Right ventricle myocardium superior (tissue), 1 donor: ENCODE data around the gene APEH. TPM values are rescaled to one million over a fixed set of nuclear protein-coding genes. Genes with fewer than 3 reads are reported as not detected.
"Not testable (repeated sequence)": the region's sequence is repeated elsewhere in the genome, so short reads cannot be mapped to it uniquely, and the experiment has no call there.

ENCODE experiments used
- ATAC-seq: fragments of 200-7000 bp; cut with Tn5 transposase; one replicate; pipeline ENCODE4 v1.9.1; 2020; ENCODE audit warnings: mild to moderate bottlenecking; ENCODE audit not compliant: poor library complexity
- DNase-seq: peaks from one replicate; pipeline ENCODE4 v3.0.0-alpha.2; 2020
- intact Hi-C: fragments of 100-400 bp; cut with DNase I; formaldehyde crosslinking; loops from one replicate; pipeline ENCODE4 v1.11.2; 2022
- total RNA-seq: library from RNA; stranded (reverse); fragmentation: NEBNext Ultra II Directional; extraction: Animal tissue kit (Norgen Biotek cat#: 25700); gene quantifications from one replicate; pipeline ENCODE4 v1.2.1, GENCODE V29; 2021
- donor health status: DM: no; HTN: yes; CAD: no; lungs with severe emphysema.

APEH gene
- total RNA-seq, 1 donor from 2014 or later = 103 TPM

DNA sequence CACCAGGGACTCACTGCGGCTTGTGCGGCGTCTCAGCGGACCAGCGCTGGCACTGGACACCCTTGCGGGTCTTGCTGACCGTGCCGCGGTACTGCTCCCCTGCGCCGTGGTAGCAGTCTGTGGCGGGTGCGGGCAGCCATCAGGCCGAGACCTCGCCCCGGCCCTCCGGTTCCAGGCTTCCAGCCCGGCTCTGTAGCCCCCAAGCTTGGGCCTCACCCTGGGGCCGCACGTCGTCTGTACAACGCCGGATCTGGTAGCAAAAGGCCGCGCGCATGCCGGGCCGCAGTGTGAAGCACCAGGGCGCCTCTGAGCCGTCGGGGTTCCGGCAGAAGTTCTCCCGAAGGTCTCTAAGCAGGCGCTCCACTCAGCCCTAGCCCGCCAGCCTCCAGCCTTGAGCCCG lies 11.7 kb downstream of the APEH start:
- ATAC-seq, intact Hi-C loops, DNase-seq: not testable (repeated sequence)

DNA sequence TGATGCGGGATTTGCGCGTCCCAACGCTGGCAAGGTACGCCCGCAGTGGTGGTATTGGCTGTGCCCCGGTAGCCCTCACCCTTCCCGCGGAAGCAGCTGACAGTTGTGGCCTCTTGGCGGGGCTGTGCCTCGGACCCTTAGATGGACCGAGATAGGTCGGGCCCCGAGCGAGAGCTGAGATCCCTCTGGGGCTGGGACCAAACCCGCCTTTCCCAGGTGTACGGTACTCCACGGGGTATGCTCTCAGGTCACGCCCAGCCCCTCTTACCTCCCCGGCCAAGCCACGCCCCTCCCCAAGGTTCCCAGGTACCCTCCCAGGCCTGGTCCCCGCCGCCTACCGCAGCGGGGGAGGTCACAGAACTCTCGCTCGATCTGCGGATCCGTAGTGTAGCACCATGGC lies 12.2 kb downstream of the APEH start:
- intact Hi-C loops, DNase-seq: not testable (repeated sequence)
- ATAC-seq = peak; percentile 12

DNA sequence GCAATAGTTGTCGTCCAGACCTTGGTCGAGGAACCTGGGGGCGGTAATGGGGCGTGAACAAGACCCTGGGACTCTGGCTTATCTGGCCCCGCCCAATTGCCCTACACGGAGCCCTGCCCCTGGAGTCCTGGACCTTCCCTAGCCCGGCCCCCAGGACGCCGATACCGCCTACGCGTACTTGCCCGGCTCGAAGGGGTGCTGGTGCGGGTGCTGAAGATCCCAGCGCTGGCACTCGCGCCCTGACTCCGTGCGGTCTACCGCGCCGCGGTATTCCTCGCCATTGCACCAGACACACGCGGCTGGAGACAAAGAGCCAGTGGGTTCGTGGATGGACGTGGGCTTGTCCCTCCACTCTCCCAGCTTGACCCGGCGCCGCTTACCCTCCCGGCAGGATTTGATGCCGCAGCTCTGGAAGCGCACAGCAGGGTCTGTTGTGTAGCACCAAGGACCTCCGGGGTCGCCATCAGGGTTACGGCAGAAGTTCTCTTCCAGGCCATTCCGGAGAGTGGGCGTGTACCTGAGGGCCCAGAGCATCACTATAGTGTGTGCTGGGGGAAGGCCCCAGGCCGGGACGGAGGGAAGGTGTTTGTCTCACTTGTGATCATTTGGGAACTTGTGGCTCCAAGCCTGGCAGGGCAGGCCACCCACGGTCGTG lies 12.7 kb downstream of the APEH start:
- DNase-seq (peak; percentile 69), ATAC-seq (peak; percentile 51)
- intact Hi-C loops = not testable (repeated sequence)

DNA sequence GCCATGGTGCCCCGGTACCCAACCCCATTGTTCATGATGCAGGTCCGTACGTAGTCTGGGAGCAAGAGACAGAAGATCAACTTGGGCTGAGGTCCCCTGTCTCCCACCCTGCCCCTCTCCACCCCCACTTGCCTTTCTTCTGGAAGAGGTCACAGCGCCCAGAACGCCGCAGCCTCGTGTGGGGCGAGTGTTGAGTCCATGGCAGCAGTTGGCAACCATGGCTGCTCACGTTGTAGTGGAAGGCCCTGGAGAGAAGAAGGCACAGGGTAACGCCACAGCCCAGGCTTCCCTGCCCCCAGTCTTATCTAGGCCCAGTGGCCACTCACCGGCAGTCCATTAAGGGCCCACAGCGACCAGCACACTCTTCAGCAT lies 13.3 kb downstream of the APEH start:
- ATAC-seq, intact Hi-C loops, DNase-seq: not testable (repeated sequence)

DNA sequence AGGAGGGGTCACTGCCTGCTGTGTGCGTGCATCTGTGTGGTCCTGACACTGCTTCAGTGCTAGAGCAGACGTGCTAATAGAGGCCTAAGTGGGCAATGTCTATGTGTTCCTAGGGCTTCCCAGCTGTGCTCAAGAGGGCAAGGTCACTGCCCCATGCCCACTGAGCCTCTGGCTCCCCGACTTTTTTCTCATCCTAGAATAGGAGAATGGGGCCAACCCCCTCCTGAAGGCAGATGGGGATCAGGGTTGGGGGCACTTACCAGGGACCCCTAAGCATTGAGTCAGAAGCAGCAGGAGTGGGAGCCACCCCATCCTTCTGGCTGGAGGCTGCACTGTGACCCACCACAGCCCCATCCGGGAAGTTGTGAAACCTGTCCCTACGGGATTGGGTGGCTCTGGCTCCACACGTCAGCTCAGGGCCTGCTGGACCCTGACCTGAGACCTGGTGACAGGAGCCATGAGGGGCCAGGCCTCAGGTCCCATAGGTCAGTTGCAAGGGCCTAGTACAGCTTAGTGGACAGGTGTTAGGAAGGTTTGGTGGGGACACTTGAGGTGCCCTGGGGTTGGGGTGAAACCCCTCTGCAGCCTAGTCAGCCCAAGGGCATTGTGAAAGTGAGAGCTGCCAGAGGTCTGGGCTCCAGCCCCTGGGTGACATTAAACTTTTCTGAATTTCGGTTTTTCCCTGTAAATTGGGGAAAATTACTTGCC lies 14.3 kb downstream of the APEH start:
- ATAC-seq, DNase-seq, intact Hi-C loops: not testable (repeated sequence)

DNA sequence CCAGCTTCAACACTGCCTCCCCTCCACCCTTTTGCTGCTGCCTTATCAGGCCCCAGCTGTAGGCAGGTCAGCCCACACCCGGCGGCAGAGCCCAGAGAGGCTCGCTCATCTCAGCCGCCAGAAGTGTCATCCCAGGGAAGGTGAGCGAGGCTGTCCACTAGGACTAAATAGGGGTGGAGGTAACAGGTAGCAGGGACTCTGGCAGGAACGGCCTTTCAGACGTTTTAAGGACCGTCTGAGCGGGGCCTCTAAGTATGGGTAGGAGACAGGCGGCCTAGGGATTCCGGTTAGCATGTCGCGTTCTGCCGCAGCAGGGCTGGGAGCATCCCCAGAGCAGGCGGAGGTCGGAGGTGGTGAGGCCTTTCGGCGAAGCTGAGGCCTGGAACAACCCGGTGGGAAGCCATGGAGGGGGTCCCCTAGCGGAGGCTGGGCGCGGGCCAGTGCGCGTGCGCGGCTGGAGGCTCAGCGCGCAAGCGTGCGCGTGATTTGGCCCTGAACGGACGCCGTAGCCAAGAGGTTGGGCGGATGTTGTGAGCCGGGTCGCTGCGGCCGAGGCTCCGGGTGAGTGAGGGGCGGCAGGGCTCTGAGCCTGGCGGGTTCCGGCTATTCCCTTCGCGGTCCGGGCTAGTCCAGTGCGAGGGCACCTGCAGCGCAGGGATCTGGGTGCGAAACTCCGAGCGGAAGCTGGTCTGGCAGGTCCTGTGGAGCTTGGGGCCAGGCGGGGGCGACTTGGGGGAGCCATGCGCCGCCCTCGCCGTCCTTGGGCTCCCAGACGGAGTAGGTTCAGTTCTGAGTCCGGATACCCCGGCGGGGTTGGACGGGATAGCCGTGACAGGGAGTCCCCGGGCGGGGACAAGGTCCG lies 15.1 kb downstream of the APEH start, which contains the start of the genes MST1 and RNF123:
Gene MST1 (minus strand): TSS at position 429 of the 862 bp plus-strand sequence. CDS start 783 bp downstream, outside the sequence.
Gene RNF123 (plus strand): TSS at position 512 of the 862 bp plus-strand sequence. CDS start 1,609 bp downstream, outside the sequence.
- DNase-seq (peak; percentile 94), ATAC-seq (peak; percentile 90)
- intact Hi-C loops = no loop called here

DNA sequence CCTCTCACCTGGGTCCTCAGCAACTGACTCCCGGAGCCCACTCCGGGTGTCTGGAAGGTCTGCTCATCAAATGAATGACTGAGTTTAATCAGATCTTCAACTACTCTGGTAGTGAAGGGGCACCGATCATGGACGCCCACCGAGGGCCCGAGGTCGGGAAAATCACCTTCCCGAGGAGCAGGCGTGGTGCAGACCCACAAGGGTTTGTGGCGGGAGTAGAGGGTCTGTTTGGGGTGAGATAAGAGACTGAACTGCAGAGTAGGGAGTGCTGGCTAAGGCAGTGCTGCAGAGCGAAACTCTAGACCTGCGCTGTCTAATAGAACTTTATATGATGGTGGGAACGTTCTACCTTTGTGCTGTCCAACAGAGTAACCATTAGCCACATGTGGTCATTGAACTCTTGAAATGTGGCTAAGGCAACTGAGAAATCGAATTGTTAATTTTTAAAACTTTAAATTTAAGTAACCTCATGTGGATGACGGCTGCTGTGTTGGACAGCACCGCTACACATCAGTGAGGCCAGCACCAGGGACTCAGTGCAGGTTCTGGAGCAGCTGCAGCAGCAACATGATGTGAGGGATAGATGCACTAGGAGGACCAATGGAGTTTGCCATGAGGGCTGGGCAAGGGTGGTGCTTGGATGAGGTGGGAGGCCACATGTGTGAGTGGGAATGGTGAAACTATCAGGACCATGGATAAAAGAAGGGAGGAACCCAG lies 15.9 kb downstream of the APEH start:
- ATAC-seq, DNase-seq: not testable (repeated sequence)

DNA sequence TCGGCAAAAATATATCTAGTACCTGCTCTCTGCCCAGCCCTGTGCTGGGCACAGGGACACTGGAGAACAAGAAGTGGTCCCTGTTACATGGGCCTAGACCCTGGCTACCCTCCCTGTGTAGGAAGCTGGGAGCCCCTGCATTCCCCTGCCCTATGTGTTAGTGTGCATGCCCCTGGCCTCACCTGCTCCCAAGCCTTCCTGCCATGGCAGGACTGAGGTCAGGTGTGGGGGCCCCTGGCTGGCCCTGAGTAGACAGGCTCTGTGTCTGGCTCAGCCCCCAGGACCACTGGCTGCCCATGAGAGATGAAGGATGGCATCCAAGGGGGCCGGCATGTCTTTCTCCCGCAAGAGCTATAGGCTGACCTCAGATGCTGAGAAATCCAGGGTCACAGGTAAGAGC lies 16.7 kb downstream of the APEH start:
- intact Hi-C loops, ATAC-seq: not testable (repeated sequence)

More for the DNA sequence above, 15.9 kb downstream of the APEH start:
- intact Hi-C loops = not testable (repeated sequence)

DNA sequence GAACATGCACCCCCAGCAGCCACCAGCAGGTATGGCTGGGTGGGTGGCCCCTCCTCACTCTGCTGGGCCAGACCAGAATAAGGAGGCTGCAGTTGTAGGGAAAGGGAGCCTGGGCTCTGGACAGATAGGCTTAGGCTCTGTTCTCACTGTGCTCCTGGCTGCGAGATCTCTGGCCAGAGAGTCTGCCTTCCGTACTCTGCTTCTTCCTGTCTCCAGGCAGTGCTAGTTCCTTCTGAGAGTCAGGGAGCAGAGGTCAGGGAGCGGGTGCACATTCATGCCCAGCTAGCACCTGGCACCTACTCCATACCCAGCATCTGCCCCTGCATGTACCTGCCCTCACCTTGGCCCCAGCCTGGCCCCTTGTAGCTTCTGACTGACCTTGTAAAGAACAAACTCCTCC lies 17.3 kb downstream of the APEH start:
- intact Hi-C loops, ATAC-seq, DNase-seq: not testable (repeated sequence)

More for the DNA sequence above, 16.7 kb downstream of the APEH start:
- not testable (repeated sequence) for DNase-seq

DNA sequence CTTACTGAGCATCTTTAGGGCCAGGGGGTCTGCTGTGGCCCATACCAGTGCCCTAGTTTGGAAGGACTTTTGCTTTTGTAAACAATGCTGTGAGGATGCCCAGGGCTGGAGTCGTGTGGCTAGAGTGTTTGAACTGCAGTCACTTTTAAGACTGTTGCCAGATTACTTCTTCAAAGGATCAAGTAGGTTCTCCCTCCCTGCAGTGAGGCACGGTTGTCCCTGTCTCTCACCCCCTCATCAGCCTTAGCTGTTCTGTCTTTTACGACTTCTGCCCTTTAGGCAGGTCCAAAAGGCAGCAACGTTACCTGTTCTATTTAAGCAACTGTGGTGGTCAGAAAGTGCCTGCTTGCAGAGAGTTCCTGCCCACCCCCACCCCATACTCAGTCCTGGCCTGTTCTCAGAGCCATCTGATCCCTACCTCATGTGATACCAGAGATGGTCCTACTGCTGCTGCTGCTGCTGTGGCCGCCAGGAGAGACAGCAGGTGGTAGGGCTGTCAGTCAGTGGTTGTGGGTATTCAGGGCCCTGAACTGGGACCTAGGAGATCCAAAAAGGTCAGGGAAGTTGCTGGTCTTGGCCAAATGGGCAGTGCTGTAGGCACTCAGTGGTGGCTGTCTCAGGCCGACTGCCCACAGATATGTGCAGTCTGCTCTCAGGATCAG lies 20.4 kb downstream of the APEH start:
- intact Hi-C loops, ATAC-seq, DNase-seq: not testable (repeated sequence)

DNA sequence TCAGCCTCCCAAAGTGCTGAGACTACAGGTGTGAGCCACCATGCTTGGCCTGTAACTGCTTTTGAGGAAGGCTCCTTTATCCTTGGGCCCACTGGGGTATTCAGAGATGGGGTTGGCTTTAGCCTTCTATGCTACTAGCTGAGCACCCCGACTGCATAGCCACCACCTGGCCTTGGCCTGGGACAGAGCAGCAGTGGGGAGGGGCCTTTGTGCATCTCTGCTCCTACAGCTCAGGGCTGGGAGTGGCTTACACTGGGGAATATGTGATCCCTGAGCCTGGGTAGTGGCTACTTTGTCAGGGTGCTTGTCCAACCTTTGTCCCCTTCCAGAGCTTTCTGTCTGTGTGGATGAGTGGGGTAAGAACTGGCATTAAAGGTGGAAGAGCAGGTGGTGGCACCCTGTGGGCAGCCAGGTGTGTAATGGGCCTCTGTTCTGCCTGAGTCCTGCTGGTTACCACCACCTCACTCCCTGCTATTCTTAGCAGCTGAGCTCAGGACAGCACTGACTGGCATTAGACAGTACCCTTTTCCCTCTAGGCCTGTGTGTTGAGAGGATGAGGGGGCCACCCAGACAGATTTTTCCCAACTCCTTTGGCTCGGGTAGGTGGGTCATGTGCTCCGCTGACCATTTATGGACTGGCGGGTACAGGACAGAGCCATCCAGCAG lies 21.3 kb downstream of the APEH start:
- ATAC-seq = peak; percentile 69
- intact Hi-C loops, DNase-seq: not testable (repeated sequence)

DNA sequence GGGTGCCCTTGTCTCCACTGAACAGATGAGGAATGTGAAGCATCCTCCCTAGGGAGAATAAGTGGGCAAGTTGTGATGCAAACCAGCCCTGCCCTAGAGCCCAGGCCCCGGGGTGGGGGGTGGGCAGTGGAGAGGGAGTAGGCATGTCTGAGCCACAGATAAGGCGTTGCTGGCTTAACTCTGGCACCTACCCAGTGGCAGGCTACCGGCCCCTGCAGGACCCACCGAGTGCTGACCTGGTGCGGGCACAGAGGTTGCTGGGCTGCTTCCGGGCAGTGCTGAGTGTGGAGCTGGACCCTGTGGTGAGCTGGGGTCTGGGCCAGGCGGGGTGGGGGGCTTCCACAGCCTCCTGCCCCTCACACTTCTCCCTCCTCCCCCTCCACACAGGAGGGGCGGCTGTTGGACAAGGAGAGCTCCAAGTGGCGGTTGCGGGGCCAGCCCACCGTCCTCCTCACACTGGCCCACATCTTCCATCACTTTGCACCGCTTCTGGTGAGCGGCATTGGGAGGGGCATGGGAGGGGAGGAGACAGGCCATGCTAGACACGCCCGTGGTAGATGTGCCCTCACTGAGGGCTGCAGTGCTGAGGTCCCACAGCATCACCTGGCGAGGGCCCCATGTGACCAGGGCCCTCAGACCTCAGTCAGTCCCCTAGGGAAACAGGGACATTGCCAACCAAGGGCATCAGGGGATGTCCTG lies 25.3 kb downstream of the APEH start:
- no peak for ATAC-seq

DNA sequence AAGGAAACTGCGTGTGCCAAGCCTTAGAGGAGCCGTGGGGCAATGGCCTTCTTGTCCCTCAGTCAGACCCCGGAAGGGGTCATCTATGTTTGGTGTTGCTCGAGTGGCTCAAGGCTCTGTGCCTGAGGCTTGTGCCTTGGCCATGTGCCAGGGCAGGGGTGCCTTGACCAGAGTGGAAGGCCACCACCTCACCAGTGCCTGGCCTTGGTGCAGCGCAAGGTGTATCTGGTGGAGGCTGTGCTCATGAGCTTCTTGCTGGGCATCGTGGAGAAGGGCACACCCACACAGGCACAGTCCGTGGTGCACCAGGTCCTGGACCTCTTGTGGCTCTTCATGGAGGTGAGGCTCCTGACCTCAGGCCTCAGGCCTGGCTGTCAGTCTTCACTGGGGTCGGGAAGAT lies 25.9 kb downstream of the APEH start:
- intact Hi-C loops = no loop called here
- no peak for ATAC-seq
- DNase-seq = no peak

More for the DNA sequence above, 25.3 kb downstream of the APEH start:
- intact Hi-C loops = no loop called here
- DNase-seq = no peak

DNA sequence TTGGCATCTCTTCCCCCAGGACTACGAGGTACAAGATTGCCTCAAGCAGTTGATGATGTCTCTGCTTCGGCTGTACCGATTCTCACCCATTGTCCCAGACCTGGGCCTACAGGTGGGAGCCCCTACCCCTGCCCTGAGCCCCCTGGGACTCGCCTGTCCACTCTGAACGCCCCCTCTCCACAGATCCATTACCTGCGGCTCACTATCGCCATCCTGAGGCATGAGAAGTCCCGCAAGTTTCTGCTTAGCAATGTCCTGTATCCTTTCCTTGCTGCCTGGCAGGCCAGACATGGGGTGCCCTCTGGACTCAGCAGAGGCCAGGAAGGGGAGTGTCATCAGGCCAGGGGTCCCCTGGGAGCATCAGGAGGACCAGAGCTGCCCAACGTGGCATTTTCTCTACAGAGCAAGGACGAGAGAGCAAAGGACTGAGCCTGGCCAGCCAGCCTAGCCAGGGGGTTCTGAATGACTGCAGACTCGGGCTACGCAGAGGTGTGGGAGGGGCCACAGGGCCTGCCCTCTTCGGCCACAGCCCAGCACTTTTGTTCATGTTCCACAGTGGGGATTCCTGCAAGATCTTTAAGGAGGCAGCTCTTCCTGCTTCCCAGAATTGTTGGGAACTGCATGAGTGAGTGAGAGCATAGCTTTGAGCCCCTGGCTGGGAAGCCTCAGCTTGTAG lies 26.4 kb downstream of the APEH start:
- ATAC-seq = no peak
- no peak for DNase-seq
- intact Hi-C loops = no loop called here

DNA sequence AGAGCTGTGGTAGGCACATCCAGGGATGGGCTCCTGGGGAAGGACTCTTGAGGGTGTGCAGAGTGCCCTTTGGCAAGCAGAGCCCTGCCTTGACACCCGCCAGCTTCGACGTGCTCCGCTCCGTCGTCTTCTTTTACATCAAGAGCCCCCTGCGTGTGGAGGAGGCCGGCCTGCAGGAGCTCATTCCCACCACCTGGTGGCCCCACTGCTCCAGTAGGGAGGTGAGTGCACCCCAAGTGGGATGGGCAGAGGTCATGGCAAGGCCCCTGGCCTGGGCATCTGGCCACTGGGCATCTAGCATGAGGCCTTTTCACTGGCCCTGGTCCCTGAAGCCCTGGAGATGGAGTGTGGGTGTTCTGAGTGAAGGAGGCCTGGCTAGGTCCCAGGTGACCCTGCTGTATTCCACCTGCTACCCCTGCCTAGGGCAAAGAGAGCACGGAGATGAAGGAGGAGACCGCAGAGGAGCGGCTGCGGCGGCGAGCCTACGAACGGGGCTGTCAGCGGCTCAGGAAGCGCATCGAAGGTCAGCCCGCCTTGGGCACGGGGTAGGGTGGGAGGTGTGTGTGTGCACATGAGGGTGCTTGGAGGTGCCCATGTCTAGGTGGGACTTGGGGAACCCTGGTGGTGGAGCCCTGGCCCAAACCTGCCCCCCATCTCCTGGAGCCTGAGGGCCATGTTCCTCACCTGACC lies 27.4 kb downstream of the APEH start:
- intact Hi-C loops = no loop called here

DNA sequence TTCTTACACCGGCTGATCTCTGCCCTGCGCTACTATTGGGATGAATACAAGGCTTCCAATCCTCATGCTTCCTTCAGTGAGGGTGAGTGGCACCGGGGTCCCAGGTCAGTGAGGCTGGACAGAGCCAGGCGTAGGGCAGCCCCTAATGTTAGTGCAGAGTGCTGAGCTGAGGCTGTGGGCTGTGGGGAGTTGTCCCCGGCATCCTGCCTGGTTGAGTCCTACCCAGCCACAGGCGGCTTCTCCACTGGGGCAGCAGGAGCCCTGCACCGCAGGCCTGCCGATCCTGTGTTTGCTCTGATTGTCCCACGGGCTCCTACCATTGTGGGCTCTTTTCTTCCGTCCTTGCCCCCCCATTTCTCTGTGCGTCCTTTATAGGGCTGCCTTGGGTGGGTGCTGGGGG lies 28.5 kb downstream of the APEH start:
- DNase-seq (no peak), ATAC-seq (no peak)
- intact Hi-C loops = no loop called here

More for the DNA sequence above, 27.4 kb downstream of the APEH start:
- ATAC-seq = no peak
- no peak for DNase-seq
